GM19328 (cell line): ENCODE measurements around the gene PCSK4.
"Not testable (repeated sequence)": the region's sequence is repeated elsewhere in the genome, so short reads cannot be mapped to it uniquely, and the experiment has no call there.

ENCODE experiments used
- ATAC-seq: cut with Tn5 transposase; IDR thresholded peaks from one replicate; pipeline ENCODE4 v1.9.1; 2021; ENCODE audit warnings: mild to moderate bottlenecking, moderate library complexity; ENCODE audit not compliant: unreplicated experiment

PCSK4 gene

DNA sequence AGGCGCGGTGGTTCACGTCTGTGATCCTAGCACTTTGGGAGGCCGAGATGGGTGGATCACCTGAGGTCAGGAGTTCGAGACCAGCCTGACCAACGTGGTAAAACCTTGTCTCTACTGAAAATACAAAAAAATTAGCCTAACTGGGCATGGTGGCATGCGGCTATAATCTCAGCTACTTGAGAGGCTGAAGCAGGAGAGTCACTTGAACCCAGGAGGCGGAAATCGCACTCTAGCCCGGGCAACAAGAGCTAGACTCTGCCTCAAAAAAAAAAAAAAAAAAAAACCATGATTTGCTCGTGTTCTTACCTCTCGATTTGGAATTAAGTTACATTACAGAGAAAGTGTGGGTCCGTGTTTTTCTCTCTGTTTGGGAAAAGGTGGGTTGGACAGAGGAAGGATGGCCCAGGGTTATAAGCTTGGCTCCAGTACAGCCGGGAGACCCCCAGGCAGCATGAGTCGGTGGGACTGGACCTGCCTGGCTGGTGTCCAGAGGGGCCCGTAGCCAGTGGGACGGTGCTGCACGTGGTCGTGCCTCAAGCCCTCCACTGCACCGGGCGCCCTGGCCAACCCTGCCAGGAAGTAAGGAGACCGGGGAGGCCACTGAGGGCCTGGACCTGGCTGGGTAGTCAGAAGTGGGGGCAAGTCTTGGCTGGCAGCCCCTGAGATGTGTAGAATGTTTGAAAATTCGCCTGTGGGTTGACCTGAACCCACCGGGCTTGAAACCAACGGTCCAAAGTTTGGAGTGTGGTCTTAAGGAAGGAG lies 48.3 kb downstream of the PCSK4 start:
- no peak for ATAC-seq

DNA sequence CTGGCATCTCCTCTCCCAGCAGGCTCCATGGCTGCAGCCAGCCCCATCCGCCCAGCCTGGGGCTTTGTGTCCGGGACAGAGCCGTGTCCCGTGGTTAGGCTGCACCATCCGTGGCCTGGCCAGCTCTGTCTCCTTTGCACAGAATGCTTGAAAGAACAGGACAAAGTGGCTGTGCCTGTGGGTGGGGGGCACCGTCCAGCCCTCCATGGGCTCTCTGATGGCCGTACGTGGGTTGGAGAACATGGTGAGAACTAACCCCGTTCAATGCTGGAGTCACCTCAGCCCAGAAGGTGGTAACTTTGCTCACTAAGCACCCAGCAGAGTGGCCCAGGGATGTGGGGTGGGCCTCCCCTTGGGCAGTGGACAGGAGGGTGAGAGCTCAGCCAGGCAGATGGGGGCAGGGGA lies 49.1 kb downstream of the PCSK4 start:
- no peak for ATAC-seq

DNA sequence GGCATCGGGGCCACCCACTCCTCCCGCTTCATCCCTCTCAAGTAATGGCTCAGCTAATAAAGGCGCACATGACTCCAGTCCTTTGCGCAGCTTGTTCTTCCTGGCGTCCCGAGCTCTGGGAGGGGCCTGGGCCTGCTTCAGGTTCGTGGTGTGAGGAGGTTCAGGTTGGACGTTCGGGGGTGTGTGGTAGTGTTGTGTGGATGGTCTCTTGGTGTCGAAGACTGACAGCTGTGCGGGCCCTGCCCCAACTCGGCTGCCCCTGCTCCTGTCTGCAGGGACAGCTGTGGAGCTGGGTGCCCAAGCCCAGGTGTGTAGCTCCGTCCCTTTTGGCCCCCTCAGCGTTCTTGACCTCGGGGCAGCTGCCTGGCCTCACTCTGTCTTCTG lies 49.7 kb downstream of the PCSK4 start:
- no peak for ATAC-seq

DNA sequence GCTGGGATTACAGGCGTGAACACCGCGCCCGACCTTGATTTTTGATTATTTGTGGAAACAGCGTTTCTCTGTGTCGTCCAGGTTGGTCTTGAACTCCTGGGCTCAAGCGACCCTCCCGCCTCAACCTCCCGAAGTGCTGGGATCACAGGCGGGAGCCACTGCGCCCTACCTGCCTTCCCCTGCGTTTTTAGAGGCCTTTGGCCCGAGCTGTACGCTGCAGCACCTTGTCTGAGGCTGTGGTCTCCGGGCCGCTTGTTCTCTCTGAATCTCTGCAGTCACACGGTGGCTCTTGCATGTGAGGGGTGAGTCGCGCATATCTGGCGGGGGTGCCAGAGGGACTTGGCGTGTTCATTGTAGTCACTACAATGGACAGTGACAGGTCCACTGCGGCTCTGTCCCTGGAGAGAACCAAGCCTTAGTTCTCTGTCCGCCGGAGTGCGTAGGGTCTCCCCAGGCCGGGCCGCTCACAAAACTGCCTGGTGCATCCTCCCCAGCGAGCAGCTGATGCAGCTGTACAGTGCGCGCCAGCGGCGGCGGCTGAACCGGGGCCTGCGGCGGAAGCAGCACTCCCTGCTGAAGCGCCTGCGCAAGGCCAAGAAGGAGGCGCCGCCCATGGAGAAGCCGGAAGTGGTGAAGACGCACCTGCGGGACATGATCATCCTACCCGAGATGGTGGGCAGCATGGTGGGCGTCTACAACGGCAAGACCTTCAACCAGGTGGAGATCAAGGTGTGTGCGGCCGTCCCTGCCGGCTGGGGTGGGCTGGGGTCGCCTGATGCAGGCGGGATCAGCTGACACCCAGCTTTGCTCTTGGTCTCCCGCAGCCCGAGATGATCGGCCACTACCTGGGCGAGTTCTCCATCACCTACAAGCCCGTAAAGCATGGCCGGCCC lies 50.4 kb downstream of the PCSK4 start:
- not testable (repeated sequence) for ATAC-seq

DNA sequence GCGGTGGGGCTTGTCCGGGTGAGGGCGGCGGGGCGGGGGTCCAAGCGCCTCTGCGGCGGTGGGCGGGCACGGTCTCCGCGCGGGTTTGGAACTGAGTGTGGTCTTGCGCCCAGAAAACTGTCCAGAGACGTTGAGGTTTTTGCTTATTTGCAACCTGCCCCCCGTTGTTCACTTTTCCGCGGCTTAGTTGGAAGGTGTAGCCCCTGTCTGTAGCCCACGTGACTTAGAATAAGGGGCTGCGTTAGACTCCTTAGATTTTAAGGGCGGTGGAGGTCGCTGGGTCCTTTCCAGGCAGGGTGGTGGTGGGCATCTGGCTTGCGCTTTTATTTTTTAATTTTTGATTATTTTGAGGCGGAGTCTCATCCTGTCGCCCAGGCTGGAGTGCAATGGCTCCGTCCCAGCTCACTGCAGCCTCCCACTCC lies 51.2 kb downstream of the PCSK4 start:
- no peak for ATAC-seq

DNA sequence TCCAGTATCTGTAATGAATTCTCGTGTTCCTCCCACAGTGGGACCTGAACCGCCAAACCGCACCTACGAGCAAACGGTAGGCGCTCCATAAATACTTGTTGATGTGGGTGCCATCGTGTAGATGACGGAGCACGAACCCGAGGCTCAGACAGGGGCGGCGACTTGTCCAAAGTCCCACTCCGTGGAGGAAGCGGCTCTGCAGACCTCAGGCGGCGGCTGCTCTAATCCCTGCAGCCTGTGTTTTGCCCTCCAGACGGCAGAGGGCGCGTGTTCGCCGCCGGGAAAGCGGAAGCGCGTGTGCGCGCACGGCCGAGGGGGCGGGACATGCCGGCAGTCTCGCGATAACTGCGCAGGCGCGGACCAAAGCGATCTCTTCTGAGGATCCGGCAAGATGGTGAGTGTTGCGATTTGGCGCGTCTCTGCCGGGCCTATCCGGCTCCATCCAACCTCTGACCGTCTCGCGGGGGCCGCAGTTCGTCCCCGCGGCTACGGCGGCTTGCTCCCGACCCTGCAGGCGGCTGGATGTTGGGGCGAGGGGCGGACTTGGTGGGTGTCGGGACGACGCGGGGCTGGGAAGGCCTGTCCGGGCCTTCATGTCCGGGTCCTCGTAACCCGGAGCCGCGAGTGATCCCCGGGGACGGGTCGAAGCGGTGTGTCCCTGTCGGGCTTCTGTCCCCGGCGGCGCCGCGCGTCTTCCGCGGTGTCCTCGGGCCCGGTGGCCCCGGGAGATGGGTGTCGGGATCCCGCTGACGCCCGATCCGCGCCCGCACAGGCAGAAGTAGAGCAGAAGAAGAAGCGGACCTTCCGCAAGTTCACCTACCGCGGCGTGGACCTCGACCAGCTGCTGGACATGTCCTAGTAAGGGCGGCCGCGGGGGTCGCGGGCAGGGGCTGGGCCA lies 51.9 kb downstream of the PCSK4 start, which contains the start of gene RPS15:
RPS15 (plus strand) TSS at position 362 of the 898 bp plus-strand sequence; CDS start at position 392, 30 bp downstream.
- ATAC-seq = peak; percentile 59

DNA sequence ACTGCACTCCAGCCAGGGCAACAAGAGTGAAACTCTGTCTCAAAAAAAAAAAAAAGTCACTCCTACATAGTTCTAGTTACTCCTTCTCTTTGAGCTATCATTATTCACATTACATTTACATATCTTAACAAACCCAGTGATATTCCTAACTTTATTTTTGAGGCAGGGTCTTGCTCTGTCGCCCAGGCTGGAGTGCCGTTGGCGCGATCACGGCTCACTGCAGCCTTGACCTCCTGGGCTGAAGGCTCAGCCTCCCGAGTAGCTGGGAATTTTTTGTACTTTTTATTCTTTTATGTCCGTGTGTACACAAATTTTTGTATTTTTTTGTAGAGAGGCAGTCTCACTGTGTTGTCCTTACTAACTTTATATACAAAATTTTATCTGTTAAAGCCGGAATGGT lies 52.5 kb downstream of the PCSK4 start:
- ATAC-seq = no peak

DNA sequence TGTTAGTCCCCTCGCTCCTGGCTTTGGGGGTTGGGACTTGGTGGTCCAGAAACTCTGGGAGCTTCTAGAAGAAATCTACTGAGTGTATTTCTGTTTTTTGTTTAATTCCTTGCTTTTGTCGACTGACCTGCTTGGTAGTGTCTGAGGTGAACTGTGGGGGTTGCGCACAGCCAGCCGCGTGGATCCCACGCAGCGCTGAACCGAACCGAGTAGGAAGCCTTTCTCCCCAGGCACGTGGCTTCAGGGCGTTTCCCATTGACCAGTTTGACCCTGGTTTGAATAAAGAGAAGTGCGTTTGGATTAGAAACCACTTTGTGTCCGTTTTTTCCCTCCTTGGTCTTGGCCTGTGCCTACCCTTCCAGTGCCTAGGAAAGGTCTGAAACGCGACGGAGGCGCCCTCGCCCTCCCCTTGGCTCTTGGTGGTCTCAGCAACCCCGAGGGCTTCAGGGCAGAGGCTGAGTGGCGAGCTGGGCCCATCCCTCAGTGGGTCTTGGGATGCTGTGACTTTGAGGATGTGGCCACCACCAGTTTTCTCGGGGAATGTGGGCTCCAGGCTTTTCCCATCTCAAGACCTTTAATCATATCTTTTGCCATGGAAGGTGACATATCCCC lies 54.7 kb downstream of the PCSK4 start:
- ATAC-seq = no peak

DNA sequence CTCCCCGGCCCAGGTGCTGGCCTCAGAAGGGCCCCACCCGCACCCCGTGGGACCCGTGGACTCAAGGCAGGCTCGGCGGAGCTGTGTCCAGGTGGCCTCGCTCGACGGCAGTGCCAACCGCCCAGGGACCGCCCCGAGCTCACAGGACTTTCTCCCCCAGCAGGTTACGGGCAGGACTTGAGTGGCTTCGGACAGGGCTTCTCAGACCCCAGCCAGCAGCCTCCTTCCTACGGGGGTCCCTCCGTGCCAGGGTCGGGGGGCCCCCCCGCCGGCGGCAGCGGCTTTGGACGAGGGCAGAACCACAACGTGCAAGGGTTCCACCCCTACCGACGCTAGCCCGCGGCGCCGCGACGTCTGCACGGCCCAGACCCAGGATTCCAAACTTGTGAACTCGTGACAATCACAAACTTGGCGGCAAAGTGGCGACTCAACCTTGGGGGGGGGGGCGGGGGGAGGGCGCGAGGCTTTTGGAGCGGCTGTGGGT lies 55.5 kb downstream of the PCSK4 start:
- ATAC-seq = no peak

DNA sequence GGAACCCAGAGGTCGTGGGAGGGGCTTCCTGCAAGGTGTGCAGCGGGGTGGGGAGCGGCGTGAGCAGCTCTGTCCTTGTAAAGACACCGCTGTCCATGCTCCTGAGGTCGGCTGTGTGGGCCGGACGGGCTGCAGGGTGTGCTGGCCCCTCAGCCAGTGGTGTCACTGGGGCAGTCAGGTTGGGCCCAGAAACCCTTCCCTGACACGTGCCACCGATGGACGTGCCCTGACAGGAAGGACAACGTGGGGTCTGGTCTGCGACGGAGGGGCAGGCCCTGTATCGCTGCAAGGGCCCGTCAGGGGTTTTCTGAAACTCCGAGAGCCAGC lies 56.1 kb downstream of the PCSK4 start:
- ATAC-seq = no peak

DNA sequence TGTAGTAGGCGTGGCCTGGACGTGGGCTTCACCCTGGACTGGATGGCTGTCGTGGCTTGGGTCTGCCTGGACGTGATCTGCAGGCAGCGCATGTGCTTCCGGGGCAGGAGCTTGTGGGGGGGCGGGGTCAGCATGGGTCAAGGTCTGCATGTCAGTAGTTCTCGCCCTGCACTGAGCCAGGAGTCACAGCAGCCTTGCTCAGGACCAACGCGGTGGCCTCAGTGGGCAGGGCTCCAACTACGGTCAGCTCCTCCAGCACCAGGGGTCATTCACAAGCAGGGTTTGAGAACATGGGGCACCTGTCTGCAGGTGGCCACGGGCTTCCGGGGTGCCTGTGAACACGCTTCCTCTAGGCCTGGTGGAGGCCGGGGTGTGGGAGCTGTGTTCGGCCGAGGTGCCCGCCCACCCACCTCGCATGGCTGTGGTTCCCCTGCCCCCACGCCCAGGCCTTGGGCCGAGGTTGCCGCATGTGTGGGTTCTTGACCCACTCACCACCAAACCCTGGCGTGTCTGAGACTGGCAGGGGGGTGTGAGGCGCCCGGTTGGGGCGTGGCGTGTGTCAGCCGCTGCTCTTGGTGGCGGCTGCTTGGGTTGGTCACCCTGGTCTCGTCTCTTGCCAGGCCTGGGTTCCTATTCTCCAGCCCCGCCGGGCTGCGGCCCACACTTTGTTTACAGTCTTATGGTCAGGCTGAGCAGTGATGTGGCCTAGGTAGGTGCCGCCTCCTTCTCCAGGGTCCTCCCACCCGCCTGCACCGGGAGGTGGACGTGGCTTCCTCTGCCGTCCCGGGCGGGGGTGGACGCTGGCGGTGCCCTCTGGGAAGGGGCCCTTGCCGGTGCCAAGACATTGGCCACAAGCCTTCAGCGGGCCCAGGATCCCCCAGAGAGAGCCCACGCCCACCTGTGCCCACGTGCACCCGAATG lies 56.8 kb downstream of the PCSK4 start:
- no peak for ATAC-seq

DNA sequence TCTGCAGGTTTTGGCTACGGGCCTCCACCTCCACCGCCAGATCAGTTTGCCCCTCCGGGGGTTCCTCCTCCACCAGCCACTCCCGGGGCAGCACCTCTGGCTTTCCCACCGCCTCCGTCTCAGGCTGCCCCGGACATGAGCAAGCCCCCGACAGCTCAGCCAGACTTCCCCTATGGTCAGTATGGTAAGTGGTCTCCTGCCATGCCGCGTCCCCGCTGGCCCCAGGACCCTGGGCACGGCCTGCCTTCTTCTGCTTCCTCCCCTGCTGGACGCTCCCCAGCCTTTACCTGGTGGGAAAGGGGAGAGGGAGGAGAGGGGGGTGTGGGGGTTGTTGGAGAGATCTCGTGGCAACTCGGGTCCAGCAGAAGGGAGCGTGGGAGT lies 57.7 kb downstream of the PCSK4 start:
- no peak for ATAC-seq

DNA sequence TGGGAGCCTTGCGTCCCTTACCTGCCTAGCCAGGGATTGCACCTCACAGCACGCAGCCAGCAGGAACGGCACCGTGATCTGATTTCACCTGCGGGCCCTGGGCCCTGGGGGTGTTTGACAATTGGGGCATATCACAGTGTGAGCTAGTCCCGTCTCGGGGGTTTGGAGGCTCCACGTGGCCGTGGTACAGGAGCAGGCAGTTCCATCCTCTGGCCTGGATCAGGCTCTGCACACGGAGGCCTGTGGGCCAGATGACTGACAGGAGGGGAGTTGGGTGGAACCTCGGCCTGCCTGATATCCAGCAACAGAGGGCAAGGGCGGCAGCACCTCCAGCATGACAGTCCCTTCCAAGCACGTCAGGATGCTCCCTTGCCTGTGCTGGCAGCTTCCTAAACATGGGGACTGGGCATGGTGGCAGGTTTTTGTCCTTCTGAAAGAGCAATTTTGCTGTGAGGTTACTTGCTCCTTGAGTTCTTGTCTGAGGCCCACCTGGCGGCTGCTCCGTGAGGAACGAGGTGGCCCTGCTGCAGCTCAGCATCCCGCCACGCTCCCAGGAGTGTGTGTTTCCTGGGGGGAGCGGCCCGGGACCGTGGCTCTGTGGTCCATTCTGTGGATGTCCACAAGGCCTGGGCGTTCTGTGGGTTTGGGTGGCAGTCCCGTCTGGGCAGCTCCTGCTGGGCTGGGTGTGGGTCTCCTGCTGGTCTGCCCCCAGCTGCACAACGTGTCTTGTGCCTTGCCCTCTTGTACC lies 58.2 kb downstream of the PCSK4 start:
- ATAC-seq = no peak
